ENCODE data around the gene STON2. TPM values are rescaled to one million over a fixed set of nuclear protein-coding genes. Genes with fewer than 3 reads are reported as not detected.
A peak's percentile ranks its signal among the peaks of the same experiment; 100 is the strongest.

Gene STON2
- total RNA-seq, 2 experiments from 2014 or later: not detected

DNA sequence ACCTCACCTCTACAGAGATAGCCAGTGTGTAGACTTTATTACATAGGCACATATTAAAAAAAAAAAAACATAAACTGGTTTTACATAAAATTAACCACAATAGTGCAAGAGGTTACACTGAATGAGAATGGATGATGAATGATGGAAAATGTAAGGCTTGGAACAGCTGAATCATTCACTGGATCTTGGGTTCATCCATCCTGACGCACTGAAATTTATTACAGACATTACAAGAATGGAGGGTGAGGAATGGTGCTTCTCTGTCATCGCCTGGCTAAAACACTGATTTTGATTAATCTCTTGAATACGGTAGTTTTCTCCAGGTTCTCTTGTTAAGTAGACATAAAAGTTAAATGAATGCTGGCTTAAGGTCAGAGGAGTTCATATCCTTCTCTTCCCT, 139.4 kb downstream of the STON2 start:
- intact Hi-C loops (cut with DNase I, micrococcal nuclease): no loop called here
- Mint-ChIP-seq H3K36me3 (ENCODE audit: low read depth) (no peaks in the 10 kb centered on the region), H3K4me3 (no peak overlapping the region), H3K27ac (no peak overlapping the region), H3K9me3 (no peaks in the 10 kb centered on the region), H3K27me3 (peaks cover 22% of the 10 kb centered on the region), H3K4me1 (ENCODE audit: low read depth) (no peaks in the 10 kb centered on the region)
- no peaks in the 10 kb centered on the region for H3K4me1 ChIP-seq (ENCODE audit: insufficient read depth, low read length)
- TF ChIP-seq, protein P1, sequence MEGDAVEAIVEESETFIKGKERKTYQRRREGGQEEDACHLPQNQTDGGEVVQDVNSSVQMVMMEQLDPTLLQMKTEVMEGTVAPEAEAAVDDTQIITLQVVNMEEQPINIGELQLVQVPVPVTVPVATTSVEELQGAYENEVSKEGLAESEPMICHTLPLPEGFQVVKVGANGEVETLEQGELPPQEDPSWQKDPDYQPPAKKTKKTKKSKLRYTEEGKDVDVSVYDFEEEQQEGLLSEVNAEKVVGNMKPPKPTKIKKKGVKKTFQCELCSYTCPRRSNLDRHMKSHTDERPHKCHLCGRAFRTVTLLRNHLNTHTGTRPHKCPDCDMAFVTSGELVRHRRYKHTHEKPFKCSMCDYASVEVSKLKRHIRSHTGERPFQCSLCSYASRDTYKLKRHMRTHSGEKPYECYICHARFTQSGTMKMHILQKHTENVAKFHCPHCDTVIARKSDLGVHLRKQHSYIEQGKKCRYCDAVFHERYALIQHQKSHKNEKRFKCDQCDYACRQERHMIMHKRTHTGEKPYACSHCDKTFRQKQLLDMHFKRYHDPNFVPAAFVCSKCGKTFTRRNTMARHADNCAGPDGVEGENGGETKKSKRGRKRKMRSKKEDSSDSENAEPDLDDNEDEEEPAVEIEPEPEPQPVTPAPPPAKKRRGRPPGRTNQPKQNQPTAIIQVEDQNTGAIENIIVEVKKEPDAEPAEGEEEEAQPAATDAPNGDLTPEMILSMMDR (IDR thresholded peaks at IDR 0.05): no peak
- ChIA-PET POLR2A (no interaction called here), CTCF (no interaction called here)
- H3K36me3 ChIP-seq (ENCODE audit: insufficient read depth, low read length): no peaks in the 10 kb centered on the region
- H3K27me3 ChIP-seq (ENCODE audit: control insufficient read depth in 1 of 2, insufficient read depth in 2 of 2, low read length in 2 of 2): no peaks in the 10 kb centered on the region
- H3K9me3 ChIP-seq (ENCODE audit: control insufficient read depth in 1 of 2, insufficient read depth in 1 of 2, low read length in 2 of 2): no peaks in the 10 kb centered on the region
- H3K4me3 ChIP-seq (ENCODE audit: low read length): no peak overlapping the region
- no peak overlapping the region for H3K27ac ChIP-seq (ENCODE audit: low read depth in 1 of 2, low read length in 2 of 2)
- no peak for ATAC-seq (ENCODE audit: poor library complexity)
- DNase-seq: no peak

DNA sequence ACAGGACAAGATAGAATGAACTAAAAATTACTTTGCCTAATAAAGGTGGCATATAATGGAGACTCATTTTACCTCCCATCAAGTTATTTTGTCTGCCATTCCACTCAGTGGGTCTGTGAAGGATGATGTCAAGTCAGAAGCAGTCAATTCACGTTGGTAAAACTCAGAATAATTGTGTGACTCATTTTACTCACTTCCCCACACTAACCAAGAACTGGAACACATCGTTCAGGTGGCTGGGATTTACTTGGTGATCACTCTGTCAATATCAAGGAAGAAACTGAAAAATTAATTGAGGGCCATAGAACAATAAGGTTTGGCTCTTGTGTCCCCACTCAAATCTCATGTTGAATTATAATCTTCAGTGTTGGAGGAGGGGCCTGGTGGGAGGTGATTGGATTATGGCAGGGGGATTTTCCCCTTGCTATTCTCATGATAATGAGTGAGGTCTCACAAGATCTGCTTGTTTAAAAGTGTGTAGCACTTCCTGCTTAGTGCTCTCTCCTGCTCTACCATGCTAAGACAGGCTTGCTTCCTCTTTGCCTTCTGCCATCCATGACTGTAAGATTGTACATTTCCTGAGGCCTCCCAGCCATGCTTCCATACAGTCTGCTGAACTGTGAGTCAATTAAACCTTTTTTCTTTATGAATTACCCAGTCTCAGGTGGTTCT, 143.7 kb downstream of the STON2 start:
- Histone ChIP-seq H3K4me1 (ENCODE audit: insufficient read depth, low read length) (no peaks in the 10 kb centered on the region), H3K36me3 (ENCODE audit: insufficient read depth, low read length) (no peaks in the 10 kb centered on the region), H3K4me3 (ENCODE audit: low read length) (no peak overlapping the region), H3K27ac (ENCODE audit: low read depth in 1 of 2, low read length in 2 of 2) (no peak overlapping the region), H3K9me3 (ENCODE audit: control insufficient read depth in 1 of 2, insufficient read depth in 1 of 2, low read length in 2 of 2) (no peaks in the 10 kb centered on the region), H3K27me3 (ENCODE audit: control insufficient read depth in 1 of 2, insufficient read depth in 2 of 2, low read length in 2 of 2) (no peaks in the 10 kb centered on the region)
- intact Hi-C loops (cut with DNase I, micrococcal nuclease): no loop called here
- H3K4me1 Mint-ChIP-seq (ENCODE audit: low read depth): no peaks in the 10 kb centered on the region
- no peaks in the 10 kb centered on the region for H3K9me3 Mint-ChIP-seq
- DNase-seq (peak in 1 of 14 experiments; percentile 19), ATAC-seq (ENCODE audit: poor library complexity) (no peak)
- CTCF ChIA-PET: no interaction called here
- H3K27me3 Mint-ChIP-seq: peaks cover 7% of the 10 kb centered on the region
- POLR2A ChIA-PET: no interaction called here
- H3K27ac Mint-ChIP-seq: no peak overlapping the region
- TF ChIP-seq, protein P1 (IDR thresholded peaks at IDR 0.05): no peak
- no peaks in the 10 kb centered on the region for H3K36me3 Mint-ChIP-seq (ENCODE audit: low read depth)
- H3K4me3 Mint-ChIP-seq: no peak overlapping the region

DNA sequence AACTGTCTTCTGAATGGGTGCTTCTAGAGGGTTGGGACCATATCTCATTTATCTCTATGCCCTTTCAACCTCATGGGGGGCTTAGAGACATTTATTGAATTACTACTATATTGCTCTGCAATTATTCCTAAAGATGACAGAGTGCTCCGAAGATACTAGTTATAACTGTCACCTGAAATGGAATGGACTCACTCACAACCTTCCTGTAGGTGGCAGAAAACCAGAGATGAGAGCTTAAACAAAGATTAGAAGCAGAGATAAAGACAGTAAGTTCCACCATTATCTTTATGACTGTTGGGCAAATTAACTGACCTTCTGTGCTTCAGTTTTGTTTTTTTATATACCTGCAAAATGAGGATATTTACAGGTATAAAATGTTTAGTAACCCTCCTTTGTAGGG, 147.8 kb downstream of the STON2 start:
- Histone ChIP-seq H3K4me1 (ENCODE audit: insufficient read depth, low read length) (no peaks in the 10 kb centered on the region), H3K27ac (ENCODE audit: low read depth in 1 of 2, low read length in 2 of 2) (no peak overlapping the region), H3K36me3 (ENCODE audit: insufficient read depth, low read length) (no peaks in the 10 kb centered on the region), H3K9me3 (ENCODE audit: control insufficient read depth in 1 of 2, insufficient read depth in 1 of 2, low read length in 2 of 2) (no peaks in the 10 kb centered on the region), H3K27me3 (ENCODE audit: control insufficient read depth in 1 of 2, insufficient read depth in 2 of 2, low read length in 2 of 2) (no peaks in the 10 kb centered on the region), H3K4me3 (ENCODE audit: low read length) (no peak overlapping the region)
- TF ChIP-seq, protein P1 (IDR thresholded peaks at IDR 0.05): no peak
- ATAC-seq (ENCODE audit: poor library complexity): no peak
- no peak for DNase-seq
- H3K4me1 Mint-ChIP-seq (ENCODE audit: low read depth): no peaks in the 10 kb centered on the region
- no peaks in the 10 kb centered on the region for H3K9me3 Mint-ChIP-seq
- no peak overlapping the region for H3K27ac Mint-ChIP-seq
- intact Hi-C loops (cut with DNase I, micrococcal nuclease): no loop called here
- no peaks in the 10 kb centered on the region for H3K27me3 Mint-ChIP-seq
- POLR2A ChIA-PET: interaction anchor here (0.9 kb wide), 1 partner anchor 33 kb away, joined by 3 read pairs; no protein-coding TSS in a partner anchor
- H3K36me3 Mint-ChIP-seq (ENCODE audit: low read depth): no peaks in the 10 kb centered on the region
- H3K4me3 Mint-ChIP-seq: no peak overlapping the region
- CTCF ChIA-PET: no interaction called here
